Mesenchymal stem cell (in vitro differentiated cells and primary cell): ENCODE results near the gene IFIT1.

ENCODE experiments used
- DNase-seq: peaks from one replicate; pipeline ENCODE4 v3.0.0-alpha.2; 2013
- H2AFZ ChIP-seq: one replicate; pipeline ENCODE4 v1.6.1; 2013; ENCODE audit warnings: low read depth, mild to moderate bottlenecking, control low read depth, inconsistent platforms, low read length, moderate library complexity
- H2AK5ac ChIP-seq: 2 replicates; pipeline ENCODE4 v1.6.1; 2013; ENCODE audit warnings: low read length, moderate library complexity, mild to moderate bottlenecking, inconsistent platforms; ENCODE audit not compliant: severe bottlenecking
- H2BK120ac ChIP-seq: one replicate; pipeline ENCODE4 v1.6.1; 2013; ENCODE audit warnings: low read depth, mild to moderate bottlenecking, inconsistent platforms, low read length, moderate library complexity
- H2BK12ac ChIP-seq, 2 experiments: one replicate each; pipeline ENCODE4 v1.6.1; 2013; ENCODE audit warnings: inconsistent platforms in 2 of 2, low read length in 2 of 2, mild to moderate bottlenecking in 2 of 2, moderate library complexity in 2 of 2, control low read depth in 1 of 2
- H2BK15ac ChIP-seq: one replicate; pipeline ENCODE4 v1.6.1; 2013; ENCODE audit warnings: mild to moderate bottlenecking, low read depth, inconsistent platforms; ENCODE audit not compliant: poor library complexity, severe bottlenecking
- H2BK5ac ChIP-seq: 2 replicates; pipeline ENCODE4 v1.6.1; 2013; ENCODE audit warnings: low read depth, mild to moderate bottlenecking, low read length, control low read depth, inconsistent platforms; ENCODE audit not compliant: poor library complexity, severe bottlenecking
- H3K14ac ChIP-seq, 2 experiments: one replicate each; pipeline ENCODE4 v1.6.1; 2013; ENCODE audit warnings: inconsistent platforms in 2 of 2, low read length in 2 of 2, control low read depth in 1 of 2, mild to moderate bottlenecking in 1 of 2, moderate library complexity in 1 of 2
- H3K18ac ChIP-seq, 2 experiments: one replicate each; pipeline ENCODE4 v1.6.1; 2013; ENCODE audit warnings: inconsistent platforms in 2 of 2, low read length in 2 of 2, control low read depth in 1 of 2, low read depth in 1 of 2, mild to moderate bottlenecking in 1 of 2
- H3K23ac ChIP-seq, 2 experiments: one replicate each; pipeline ENCODE4 v1.6.1; 2013; ENCODE audit warnings: inconsistent platforms in 2 of 2, low read length in 2 of 2, mild to moderate bottlenecking in 2 of 2, moderate library complexity in 2 of 2, control low read depth in 1 of 2
- H3K27ac ChIP-seq: 2 replicates; pipeline ENCODE4 v1.5.1; 2013; ENCODE audit warnings: mild to moderate bottlenecking, moderate library complexity, low read length, control low read depth, inconsistent platforms; ENCODE audit not compliant: poor library complexity, severe bottlenecking
- H3K27me3 ChIP-seq, 2 experiments: 2 replicates each; pipeline versions ENCODE4 v1.6.1 to v1.7.0; 2013; ENCODE audit warnings: low read length in 2 of 2, mild to moderate bottlenecking in 2 of 2, moderate library complexity in 2 of 2, control low read depth in 1 of 2, inconsistent platforms in 1 of 2; ENCODE audit not compliant: control insufficient read depth in 1 of 2, insufficient read depth in 1 of 2
- H3K36me3 ChIP-seq, 2 experiments: 2 replicates each; pipeline versions ENCODE4 v1.6.1 to v1.7.0; 2013; ENCODE audit warnings: low read length in 2 of 2, control low read depth in 1 of 2, inconsistent platforms in 1 of 2, low read depth in 1 of 2, mild to moderate bottlenecking in 1 of 2; ENCODE audit not compliant: insufficient read depth in 2 of 2, control insufficient read depth in 1 of 2
- H3K4ac ChIP-seq, 2 experiments: one replicate each; pipeline ENCODE4 v1.6.1; 2013; ENCODE audit warnings: inconsistent platforms in 2 of 2, low read length in 2 of 2, mild to moderate bottlenecking in 2 of 2, moderate library complexity in 2 of 2, control low read depth in 1 of 2, low read depth in 1 of 2
- H3K4me1 ChIP-seq: 2 replicates; pipeline ENCODE4 v1.6.1; 2013; ENCODE audit warnings: low read depth, low read length, control low read depth; ENCODE audit not compliant: control insufficient read depth, insufficient read depth
- H3K4me2 ChIP-seq: 2 replicates; pipeline ENCODE4 v1.6.1; 2013; ENCODE audit warnings: low read length, mild to moderate bottlenecking, inconsistent platforms; ENCODE audit not compliant: poor library complexity, severe bottlenecking
- H3K4me3 ChIP-seq, 2 experiments: 2 replicates each; pipeline versions ENCODE4 v1.5.1 to v1.7.0; 2013; ENCODE audit warnings: low read length in 2 of 2, mild to moderate bottlenecking in 2 of 2, control low read depth in 1 of 2, low read depth in 1 of 2; ENCODE audit not compliant: insufficient read depth in 1 of 2
- H3K79me1 ChIP-seq: replicated peaks from 2 replicates; pipeline ENCODE4 v1.6.1; 2013; ENCODE audit warnings: mild to moderate bottlenecking, control low read depth, low read length, inconsistent platforms; ENCODE audit not compliant: poor library complexity, severe bottlenecking
- H3K9ac ChIP-seq: 2 replicates; pipeline ENCODE4 v1.7.0; 2013; ENCODE audit warnings: mild to moderate bottlenecking, low read length, moderate library complexity
- H3K9me3 ChIP-seq: 2 replicates; pipeline ENCODE4 v1.7.0; 2013; ENCODE audit warnings: mild to moderate bottlenecking, low read length; ENCODE audit not compliant: control insufficient read depth
- H4K8ac ChIP-seq: one replicate; pipeline ENCODE4 v1.6.1; 2013; ENCODE audit warnings: inconsistent platforms, mild to moderate bottlenecking, low read length, moderate library complexity
- H4K91ac ChIP-seq: one replicate; pipeline ENCODE4 v1.6.1; 2013; ENCODE audit warnings: mild to moderate bottlenecking, low read length, inconsistent platforms
- WGBS: methylation state at CpG from one replicate; pipeline ENCODE4 v1.1.7; 2013; ENCODE audit warnings: mixed read lengths; 5-methylcytosine and 5-hydroxymethylcytosine counted together

The IFIT1 gene

GRCh38 chr10:89367529-89367928, 24.9 kb upstream of the IFIT1 start:
- peak overlapping the region in 1 of 2 experiments; percentile 58 for H3K4ac ChIP-seq
- 71% methylated on average over 4 of the region's 4 CpGs for WGBS

GRCh38 chr10:89368129-89368528, 24.3 kb upstream of the IFIT1 start:
- H3K9me3 ChIP-seq = no peaks in the 10 kb centered on the region
- H4K91ac ChIP-seq = no peak overlapping the region
- peaks cover 4% of the 10 kb centered on the region for H3K4me1 ChIP-seq
- no peak for DNase-seq
- H3K27ac ChIP-seq = no peak overlapping the region
- H2BK5ac ChIP-seq = no peak overlapping the region
- H2AK5ac ChIP-seq = no peak overlapping the region
- peak overlapping the region in 1 of 2 experiments; percentile 28 for H2BK12ac ChIP-seq
- no peaks in the 10 kb centered on the region for H3K27me3 ChIP-seq
- peak overlapping the region in 1 of 2 experiments; percentile 37 for H3K4ac ChIP-seq
- H2BK120ac ChIP-seq = no peak overlapping the region
- peak overlapping the region in 1 of 2 experiments; percentile 48 for H3K18ac ChIP-seq
- peak overlapping the region; percentile 61 for H3K9ac ChIP-seq
- no peak overlapping the region for H3K14ac ChIP-seq
- H3K79me1 ChIP-seq = no peaks in the 10 kb centered on the region
- no peak overlapping the region for H3K4me2 ChIP-seq
- no peak overlapping the region for H2AFZ ChIP-seq
- no peak overlapping the region for H3K4me3 ChIP-seq
- no peaks in the 10 kb centered on the region for H3K36me3 ChIP-seq
- H3K23ac ChIP-seq = no peak overlapping the region
- no peak overlapping the region for H4K8ac ChIP-seq
- H2BK15ac ChIP-seq = no peak overlapping the region
- no CpG with 5 or more reads among the region's 1 CpG for WGBS

More at GRCh38 chr10:89367529-89367928, 24.9 kb upstream of the IFIT1 start:
- no peak overlapping the region for H3K14ac ChIP-seq
- H3K23ac ChIP-seq = no peak overlapping the region
- no peak overlapping the region for H2AK5ac ChIP-seq
- H3K4me1 ChIP-seq = peaks cover 4% of the 10 kb centered on the region
- H2BK12ac ChIP-seq = no peak overlapping the region
- peak overlapping the region; percentile 6 for H3K9ac ChIP-seq
- no peaks in the 10 kb centered on the region for H3K9me3 ChIP-seq
- DNase-seq = peak; percentile 40
- H3K27ac ChIP-seq = no peak overlapping the region
- peak overlapping the region in 1 of 2 experiments; percentile 40 for H3K18ac ChIP-seq
- H3K27me3 ChIP-seq = no peaks in the 10 kb centered on the region
- no peak overlapping the region for H2BK120ac ChIP-seq
- H3K4me3 ChIP-seq = no peak overlapping the region
- no peak overlapping the region for H2AFZ ChIP-seq
- H2BK5ac ChIP-seq = no peak overlapping the region
- no peak overlapping the region for H2BK15ac ChIP-seq
- no peaks in the 10 kb centered on the region for H3K79me1 ChIP-seq
- no peaks in the 10 kb centered on the region for H3K36me3 ChIP-seq
- H3K4me2 ChIP-seq = no peak overlapping the region
- peak overlapping the region; percentile 31 for H4K8ac ChIP-seq
- no peak overlapping the region for H4K91ac ChIP-seq

GRCh38 chr10:89369156-89370105, 23.0 kb upstream of the IFIT1 start:
- WGBS = 95% methylated on average over 4 of the region's 5 CpGs
- peak overlapping the region in 1 of 2 experiments; percentile 30 for H3K4ac ChIP-seq
- peak overlapping the region; percentile 19 for H4K8ac ChIP-seq
- no peak overlapping the region for H4K91ac ChIP-seq
- H2BK12ac ChIP-seq = peak overlapping the region; percentile 38 to 57
- no peak overlapping the region for H3K14ac ChIP-seq
- H3K4me2 ChIP-seq = no peak overlapping the region
- H2BK5ac ChIP-seq = no peak overlapping the region
- no peaks in the 10 kb centered on the region for H3K9me3 ChIP-seq
- no peaks in the 10 kb centered on the region for H3K36me3 ChIP-seq
- H3K27me3 ChIP-seq = no peaks in the 10 kb centered on the region
- peak; percentile 49 for DNase-seq
- H3K79me1 ChIP-seq = no peaks in the 10 kb centered on the region
- H3K18ac ChIP-seq = no peak overlapping the region
- H3K23ac ChIP-seq = no peak overlapping the region
- H3K4me3 ChIP-seq = no peak overlapping the region
- H2AFZ ChIP-seq = no peak overlapping the region
- peak overlapping the region; percentile 73 for H2AK5ac ChIP-seq
- no peak overlapping the region for H2BK15ac ChIP-seq
- H2BK120ac ChIP-seq = no peak overlapping the region
- H3K4me1 ChIP-seq = peaks cover 4% of the 10 kb centered on the region
- peak overlapping the region; percentile 61 for H3K9ac ChIP-seq
- no peak overlapping the region for H3K27ac ChIP-seq

DNA sequence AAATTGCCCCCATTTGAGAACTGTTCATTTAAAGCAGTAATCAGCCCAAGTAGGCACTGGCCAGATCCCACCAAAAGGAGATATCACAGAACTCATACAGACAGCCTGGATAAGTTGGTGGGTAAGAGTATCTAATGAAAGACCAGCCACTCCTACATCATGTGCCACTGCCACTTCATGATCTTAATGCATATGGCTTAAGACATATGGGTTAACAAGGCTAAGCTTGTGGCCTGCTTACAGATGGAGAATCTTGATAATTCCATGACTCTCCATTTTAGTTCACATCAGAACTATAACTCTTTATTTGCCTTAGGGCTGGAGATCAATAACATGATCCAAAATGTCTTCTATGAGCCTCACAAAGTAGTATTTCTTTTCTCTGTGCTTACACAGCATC, 21.3 kb upstream of the IFIT1 start:
- Histone ChIP-seq H4K8ac (no peak overlapping the region), H3K18ac (no peak overlapping the region), H2BK120ac (no peak overlapping the region), H2AK5ac (no peak overlapping the region), H3K4ac (no peak overlapping the region), H3K4me1 (peaks cover 5% of the 10 kb centered on the region), H3K14ac (no peak overlapping the region), H3K36me3 (no peaks in the 10 kb centered on the region), H3K9ac (no peak overlapping the region), H3K79me1 (no peaks in the 10 kb centered on the region), H3K23ac (no peak overlapping the region), H2BK5ac (no peak overlapping the region), H2BK12ac (peak overlapping the region in 1 of 2 experiments; percentile 54), H3K4me2 (no peak overlapping the region), H2BK15ac (no peak overlapping the region), H3K27me3 (no peaks in the 10 kb centered on the region), H3K4me3 (no peak overlapping the region), H3K9me3 (no peaks in the 10 kb centered on the region), H3K27ac (no peak overlapping the region), H4K91ac (no peak overlapping the region), H2AFZ (no peak overlapping the region)
- no peak for DNase-seq
